NCI-H446 (cell line): ENCODE results near the gene GNPTG.

ENCODE experiments used
- DNase-seq, 2 experiments: peaks; one replicate each; lab custom pipeline; 2025; lab: John Stamatoyannopoulos, UW

GNPTG gene

DNA sequence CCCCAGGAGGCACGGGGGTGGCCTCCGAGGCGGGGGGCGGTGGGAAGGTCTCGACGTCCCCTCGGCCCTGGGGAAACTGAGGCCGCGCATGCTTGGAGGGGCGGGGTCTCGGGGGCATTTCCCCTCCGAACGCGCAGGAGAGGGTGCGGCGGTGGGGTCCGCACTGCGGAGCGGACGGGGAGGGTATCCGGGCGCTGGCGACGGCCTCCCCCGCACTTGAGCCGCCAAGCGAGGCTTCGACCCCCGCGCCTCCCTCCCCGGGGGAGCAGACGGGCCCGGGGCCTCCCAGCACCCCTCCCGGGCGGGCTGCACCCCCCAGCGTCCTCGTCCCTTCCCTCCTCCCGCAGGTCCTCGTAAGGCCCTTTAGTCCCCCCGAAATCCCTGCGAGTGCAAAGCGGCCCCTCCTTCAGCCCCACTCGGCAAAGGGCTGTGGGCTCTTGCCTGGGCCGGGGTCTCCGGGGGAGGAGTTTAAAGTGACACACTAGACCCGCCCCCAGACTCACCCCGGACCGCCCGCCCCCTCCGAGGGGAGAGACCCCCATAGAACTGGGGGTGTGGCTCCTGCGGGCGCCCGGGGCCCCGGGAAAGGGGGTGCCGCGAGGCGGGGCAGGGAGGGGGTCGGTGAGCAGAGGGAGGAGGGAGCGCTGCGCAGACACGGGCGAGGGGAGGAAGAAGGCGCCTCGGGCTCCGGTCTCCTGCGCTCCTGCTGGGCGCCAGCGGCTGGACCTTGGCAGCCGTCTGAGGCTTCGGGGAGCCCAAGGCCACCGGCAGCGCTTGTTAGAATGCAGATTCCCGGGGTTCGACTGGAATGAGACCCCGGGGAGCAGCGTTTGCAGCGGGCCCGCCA, 17.7 kb upstream of the GNPTG start:
- DNase-seq = no peak

GRCh38 chr16:1334739-1335138, 17.0 kb upstream of the GNPTG start:
- no peak for DNase-seq

- DNase-seq = no peak
Observed at GRCh38 chr16:1335211-1335971, 16.3 kb upstream of the GNPTG start.

DNA sequence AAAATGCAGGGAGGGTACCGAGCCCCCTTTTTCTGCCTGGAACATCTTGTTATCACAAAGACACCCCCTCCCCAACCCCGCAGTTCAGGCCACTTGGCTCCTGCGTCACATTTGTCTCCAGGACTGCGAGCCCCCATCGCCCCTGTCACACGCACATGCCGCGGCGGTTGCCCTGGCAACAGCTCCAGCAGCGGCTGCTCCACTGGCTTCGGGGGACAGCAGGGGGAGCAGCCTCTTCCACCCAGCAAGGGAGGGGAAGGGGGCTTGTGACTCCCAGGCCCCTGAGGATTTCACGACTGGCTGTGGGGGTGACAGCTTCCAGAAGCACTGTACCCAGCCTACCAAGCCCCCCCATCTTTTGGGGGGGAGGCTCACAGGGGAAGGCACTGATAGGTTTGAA, 15.7 kb upstream of the GNPTG start:
- no peak for DNase-seq

DNA sequence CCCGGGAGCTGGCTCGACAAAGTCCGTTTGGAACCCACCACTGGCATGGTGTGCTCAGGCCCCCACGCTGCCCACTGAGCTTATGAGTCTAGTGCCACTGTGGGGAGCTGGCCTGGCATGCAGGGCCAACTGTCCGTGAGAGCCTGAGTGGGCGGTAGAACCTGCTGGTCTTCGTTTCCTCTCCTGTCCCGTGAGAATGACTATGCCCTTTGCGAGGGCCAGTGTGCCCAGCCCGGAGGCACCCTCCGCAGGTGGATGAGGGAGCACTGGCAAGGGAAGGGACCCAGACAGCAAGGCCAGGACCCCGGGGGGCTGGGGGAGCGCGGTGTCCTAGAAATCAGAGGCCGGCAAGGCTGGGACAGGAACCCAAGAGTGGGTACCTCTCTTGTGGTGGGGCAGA, 15.1 kb upstream of the GNPTG start:
- no peak for DNase-seq

GRCh38 chr16:1337486-1337885, 14.2 kb upstream of the GNPTG start:
- DNase-seq = no peak

GRCh38 chr16:1338119-1338730, 13.5 kb upstream of the GNPTG start:
- DNase-seq = no peak

GRCh38 chr16:1338855-1339675, 12.7 kb upstream of the GNPTG start:
- no peak for DNase-seq

DNA sequence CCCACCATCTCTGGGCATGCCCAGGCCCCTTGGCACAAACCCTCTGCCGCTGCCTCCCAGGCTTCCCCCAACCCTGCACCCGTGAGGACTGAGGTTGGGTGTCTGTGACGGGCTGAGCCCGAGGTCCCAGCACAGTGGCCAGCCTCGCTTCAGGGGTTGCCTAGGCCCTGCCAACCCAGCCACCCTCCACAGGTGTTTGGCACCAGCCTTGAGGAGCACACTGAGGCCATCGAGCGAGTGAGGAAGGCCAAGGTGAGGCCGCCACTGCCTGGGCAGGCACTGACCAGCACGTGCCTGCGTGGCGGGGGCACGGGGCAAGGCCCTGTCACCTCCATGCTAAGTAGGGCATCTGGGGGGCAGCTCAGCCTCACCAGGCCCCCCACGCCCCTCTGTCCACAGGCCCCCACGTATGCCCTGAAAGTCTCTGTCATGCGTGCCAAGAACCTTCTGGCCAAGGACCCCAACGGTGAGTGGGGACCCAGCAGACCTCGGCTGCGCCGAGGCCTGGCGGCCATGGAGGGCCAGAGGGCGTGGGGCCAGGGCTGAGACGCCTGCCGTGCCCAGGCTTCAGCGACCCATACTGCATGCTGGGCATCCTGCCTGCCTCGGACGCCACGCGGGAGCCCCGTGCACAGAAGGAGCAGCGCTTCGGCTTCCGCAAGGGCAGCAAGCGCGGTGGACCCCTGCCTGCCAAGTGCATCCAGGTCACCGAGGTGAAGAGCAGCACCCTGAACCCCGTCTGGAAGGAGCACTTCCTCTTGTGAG, 10.8 kb upstream of the GNPTG start:
- no peak for DNase-seq

- DNase-seq = no peak
Observed at GRCh38 chr16:1341495-1342420, 10.0 kb upstream of the GNPTG start.

DNA sequence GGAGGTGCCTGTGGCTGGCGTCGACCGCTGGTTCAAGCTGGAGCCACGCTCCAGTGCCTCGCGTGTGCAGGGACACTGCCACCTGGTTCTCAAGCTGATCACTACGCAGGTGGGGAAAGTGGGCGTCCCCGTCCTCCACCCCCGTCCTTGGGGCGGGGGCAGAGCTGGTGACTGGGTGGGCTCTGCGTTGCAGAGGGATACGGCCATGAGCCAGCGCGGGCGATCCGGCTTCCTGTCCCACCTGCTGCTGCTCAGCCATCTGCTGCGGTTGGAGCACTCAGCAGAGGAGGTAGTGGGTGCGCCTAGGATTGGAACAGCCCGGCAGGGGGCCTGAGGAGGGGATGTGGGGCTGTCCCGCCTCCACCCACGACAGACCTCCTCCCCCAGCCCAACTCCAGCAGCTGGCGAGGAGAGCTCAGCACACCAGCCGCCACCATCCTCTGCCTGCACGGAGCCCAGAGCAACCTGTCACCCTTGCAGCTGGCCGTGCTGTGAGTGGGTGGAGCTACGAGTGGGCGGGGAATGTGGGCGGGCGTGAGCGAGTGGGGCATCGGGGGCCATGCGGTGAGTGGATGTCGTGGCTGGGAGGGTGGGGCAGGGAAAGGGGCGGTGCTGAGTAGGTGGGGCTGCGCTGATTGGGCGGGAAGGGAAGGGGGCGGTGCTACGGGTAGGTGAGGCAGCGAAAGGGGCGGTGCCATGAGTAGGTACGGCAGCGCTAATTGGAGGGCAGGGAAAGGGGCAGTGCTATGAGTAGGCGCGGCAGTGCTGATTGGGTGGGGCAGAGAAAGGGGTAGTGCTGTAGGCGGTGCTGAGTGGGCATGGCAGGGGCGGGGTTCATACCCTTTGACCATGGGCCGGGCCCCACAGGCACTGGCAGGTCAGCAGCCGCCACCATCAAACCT, 9.0 kb upstream of the GNPTG start:
- DNase-seq = peak; percentile 84 to 96

DNA sequence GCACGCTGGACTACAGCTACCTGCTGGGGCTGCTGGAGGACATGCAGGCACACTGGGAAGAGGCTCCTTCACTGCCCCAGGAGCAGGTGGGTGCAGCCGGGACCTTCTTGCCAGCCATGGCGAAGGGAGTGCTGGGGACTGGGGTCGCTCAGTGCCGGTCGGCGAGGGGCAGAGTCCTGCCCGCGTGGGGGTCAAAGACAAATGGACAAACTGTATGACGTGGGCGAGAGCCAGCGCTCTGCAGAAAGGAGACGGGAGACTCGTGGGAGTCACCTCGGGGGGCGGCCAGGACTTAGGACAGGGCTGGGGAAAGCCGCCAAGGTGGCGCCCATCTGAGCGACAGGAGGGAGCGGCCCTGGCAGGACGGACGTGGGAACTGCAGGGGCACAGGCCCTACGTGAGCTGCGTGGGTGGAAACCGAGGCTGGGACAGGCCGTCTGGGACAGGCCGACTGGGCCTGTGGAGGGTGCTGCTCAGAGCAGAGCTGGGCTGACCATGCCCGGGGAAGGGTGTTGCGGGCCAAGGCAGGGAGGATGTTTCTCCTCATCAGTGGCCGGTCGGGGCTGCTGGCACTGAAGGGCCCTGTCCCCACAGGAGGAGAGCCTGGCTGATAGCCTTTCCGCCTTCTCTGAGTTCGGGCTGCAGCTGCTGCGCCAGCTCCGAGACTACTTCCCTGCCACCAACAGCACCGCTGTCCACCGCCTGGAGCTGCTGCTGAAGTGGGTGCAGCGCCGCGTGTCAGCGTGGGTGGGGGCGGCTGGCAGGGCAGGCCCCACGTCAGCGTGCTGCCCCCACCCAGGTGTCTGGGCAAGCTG, 8.1 kb upstream of the GNPTG start:
- DNase-seq = no peak

GRCh38 chr16:1344499-1344898, 7.2 kb upstream of the GNPTG start:
- DNase-seq = no peak

- no peak for DNase-seq
Observed at GRCh38 chr16:1345087-1345486, 6.6 kb upstream of the GNPTG start.

DNA sequence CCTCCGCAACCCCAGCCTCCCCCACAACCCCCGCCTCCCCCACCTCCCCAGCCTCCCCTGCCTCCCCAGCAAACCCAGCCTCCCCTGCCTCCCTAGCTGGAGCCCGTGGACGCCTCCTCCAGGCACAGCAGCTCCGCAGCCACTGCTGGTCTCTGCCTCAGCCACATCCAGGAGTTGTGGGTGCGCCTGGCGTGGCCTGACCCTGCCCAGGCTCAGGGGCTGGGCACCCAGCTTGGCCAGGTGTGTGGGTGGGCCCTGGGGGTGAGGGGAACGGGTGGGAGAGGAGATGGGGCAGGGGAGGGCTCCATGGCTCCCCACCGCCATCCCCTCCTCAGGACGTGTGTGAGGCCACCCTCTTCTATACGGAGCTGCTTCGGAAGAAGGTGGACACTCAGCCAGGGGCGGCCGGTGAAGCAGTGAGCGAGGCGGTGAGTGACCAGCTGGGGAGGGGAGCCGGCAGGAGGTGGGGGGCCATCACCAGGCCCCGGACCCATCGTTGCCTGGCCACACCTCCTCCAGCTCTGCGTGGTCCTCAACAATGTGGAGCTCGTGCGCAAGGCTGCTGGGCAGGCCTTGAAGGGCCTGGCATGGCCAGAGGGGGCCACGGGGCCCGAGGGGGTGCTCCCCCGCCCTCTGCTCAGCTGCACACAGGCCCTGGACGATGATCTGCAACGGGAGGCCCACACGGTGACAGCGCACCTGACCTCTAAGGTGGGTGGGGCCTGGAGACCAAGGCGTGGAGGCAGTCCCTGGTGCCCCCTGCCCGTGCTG, 5.9 kb upstream of the GNPTG start:
- no peak for DNase-seq

DNA sequence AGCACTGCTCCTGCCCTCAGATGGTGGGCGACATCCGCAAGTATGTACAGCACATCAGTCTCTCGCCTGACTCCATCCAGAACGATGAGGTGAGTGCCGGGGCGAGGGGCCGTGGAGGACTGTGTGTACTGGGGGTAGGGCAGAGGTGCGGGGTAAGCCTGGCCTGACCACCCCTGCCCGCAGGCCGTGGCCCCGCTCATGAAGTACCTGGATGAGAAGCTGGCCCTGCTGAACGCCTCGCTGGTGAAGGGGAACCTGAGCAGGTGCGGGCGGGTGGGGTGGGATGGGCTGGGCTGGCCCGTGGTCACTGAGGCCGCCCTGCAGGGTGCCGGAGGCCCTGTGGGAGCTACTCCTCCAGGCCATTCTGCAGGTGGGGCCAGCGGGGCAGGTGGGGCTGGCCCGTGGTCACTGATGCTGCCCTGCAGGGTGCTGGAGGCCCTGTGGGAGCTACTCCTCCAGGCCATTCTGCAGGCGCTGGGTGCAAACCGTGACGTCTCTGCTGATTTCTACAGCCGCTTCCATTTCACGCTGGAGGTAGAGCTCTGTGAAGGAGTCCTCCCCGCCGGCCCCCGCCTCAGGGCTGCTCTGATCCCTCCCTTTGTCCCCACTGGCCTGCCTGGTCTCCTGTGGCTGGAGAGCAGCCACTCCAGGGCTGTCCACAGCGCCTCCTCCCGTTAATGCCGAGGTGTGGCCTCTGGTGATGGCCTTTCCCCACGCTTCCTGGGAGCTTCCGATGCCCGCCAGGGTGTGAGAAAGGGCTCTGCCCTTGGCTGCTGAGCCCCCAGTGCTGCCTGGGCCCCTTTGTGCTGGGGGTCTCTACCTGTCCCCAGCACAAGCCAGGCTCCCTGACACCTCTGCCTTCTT, 5.1 kb upstream of the GNPTG start:
- DNase-seq = no peak
